ENCODE results near the gene SLC12A1. TPM values are rescaled to one million over a fixed set of nuclear protein-coding genes. Genes with fewer than 3 reads are reported as not detected.

The SLC12A1 gene
- polyA plus RNA-seq, 2 of the 4 experiments (the other 2 are of a cell fraction): not detected

- ATAC-seq: peak; percentile 66 to 77
- H3K4me2 ChIP-seq: peak overlapping the region; percentile 95
- POLR2A ChIA-PET: interaction anchor here (0.6 to 1.2 kb wide), 3 partner anchors 307 to 823 kb away, joined by 3 to 5 read pairs (median 3); partner anchors contain the start of genes CEP152 and COPS2
- H3K27ac ChIP-seq: peak overlapping the region; percentile 99 to 100
- H3K9me3 ChIP-seq: no peaks in the 10 kb centered on the region
- H3K4me1 ChIP-seq: peaks cover 20% of the 10 kb centered on the region; the same call in 2 of the 3 replicates
- peak overlapping the region; percentile 96 for H3K4me3 ChIP-seq
- CTCF ChIA-PET: no interaction called here
- peak; percentile 33 to 69 for DNase-seq (ENCODE audit: low read depth in 1 of 2, low spot score in 1 of 2)
- no peak for FAIRE-seq
- WGBS (ENCODE audit: missing lambda C conversion rate): under 1% methylated on average over 26 of the region's 64 CpGs
- no peak for TF ChIP-seq MYC (IDR thresholded peaks at IDR 0.05; ENCODE audit: borderline replicate concordance, low read length)
- TF ChIP-seq, protein P1, sequence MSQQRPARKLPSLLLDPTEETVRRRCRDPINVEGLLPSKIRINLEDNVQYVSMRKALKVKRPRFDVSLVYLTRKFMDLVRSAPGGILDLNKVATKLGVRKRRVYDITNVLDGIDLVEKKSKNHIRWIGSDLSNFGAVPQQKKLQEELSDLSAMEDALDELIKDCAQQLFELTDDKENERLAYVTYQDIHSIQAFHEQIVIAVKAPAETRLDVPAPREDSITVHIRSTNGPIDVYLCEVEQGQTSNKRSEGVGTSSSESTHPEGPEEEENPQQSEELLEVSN (IDR thresholded peaks at IDR 0.05; ENCODE audit: borderline replicate concordance, low read depth): peak; percentile 79
- no peak for TF ChIP-seq POLR2AphosphoS2 (conservative IDR thresholded peaks at IDR 0.05; ENCODE audit: low read length)
- TF ChIP-seq MAFK (IDR thresholded peaks at IDR 0.05; ENCODE audit: partially characterized antibody): no peak
- TF ChIP-seq KDM1A (IDR thresholded peaks at IDR 0.05; ENCODE audit: low read depth): no peak
- no peak for TF ChIP-seq EHMT2 (IDR thresholded peaks at IDR 0.05; ENCODE audit: low read depth)
- 0 out of 2 replicates have a peak, but pooled peaks have one; percentile 8 for TF ChIP-seq GATA3 (IDR thresholded peaks at IDR 0.05; ENCODE audit: borderline replicate concordance)
- TF ChIP-seq POLR2A (IDR thresholded peaks at IDR 0.05; ENCODE audit: low read length): no peak; the same call in 1 of the 2 replicates
- peak; percentile 61 for TF ChIP-seq MAX (IDR thresholded peaks at IDR 0.05)
- TF ChIP-seq, protein P2, sequence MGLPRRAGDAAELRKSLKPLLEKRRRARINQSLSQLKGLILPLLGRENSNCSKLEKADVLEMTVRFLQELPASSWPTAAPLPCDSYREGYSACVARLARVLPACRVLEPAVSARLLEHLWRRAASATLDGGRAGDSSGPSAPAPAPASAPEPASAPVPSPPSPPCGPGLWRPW (IDR thresholded peaks at IDR 0.05): no peak
- TF ChIP-seq KDM5A (IDR thresholded peaks at IDR 0.05): peak; percentile 66; the same call in 1 of the 2 replicates
Observed at GRCh38 chr15:48331796-48332641, 125.9 kb downstream of the SLC12A1 start.

DNA sequence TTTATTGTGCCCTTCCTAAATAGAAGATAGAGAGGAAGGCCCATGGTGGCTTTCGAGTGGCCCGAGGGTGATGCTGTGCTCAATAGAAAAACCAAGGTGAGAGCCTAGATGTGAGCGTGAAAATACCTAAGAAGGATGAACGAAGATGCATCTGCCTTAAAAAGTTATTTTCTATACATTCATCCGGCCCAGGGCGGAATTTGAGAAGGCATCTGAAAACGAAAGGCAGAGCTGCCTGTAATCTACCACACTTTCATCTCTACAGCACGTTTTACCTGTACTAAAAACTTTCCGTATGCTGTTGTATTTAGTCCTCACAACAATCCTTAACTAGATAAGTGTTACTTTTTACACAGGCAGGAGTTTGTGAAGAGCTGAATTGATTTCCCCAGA lies 126.5 kb downstream of the SLC12A1 start:
- ChIA-PET POLR2A (no interaction called here), CTCF (no interaction called here)
- peaks cover 20% of the 10 kb centered on the region; the same call in 2 of the 3 replicates for H3K4me1 ChIP-seq
- no peak for ATAC-seq
- H3K27ac ChIP-seq: peak overlapping the region; percentile 99 to 100
- TF ChIP-seq RCOR1 (IDR thresholded peaks at IDR 0.05; ENCODE audit: low read depth, low read length): no peak
- TF ChIP-seq, protein P3, sequence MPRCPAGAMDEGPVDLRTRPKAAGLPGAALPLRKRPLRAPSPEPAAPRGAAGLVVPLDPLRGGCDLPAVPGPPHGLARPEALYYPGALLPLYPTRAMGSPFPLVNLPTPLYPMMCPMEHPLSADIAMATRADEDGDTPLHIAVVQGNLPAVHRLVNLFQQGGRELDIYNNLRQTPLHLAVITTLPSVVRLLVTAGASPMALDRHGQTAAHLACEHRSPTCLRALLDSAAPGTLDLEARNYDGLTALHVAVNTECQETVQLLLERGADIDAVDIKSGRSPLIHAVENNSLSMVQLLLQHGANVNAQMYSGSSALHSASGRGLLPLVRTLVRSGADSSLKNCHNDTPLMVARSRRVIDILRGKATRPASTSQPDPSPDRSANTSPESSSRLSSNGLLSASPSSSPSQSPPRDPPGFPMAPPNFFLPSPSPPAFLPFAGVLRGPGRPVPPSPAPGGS (IDR thresholded peaks at IDR 0.05): no peak
- TF ChIP-seq JUNB (IDR thresholded peaks at IDR 0.05): no peak
- TF ChIP-seq, protein P1 (IDR thresholded peaks at IDR 0.05; ENCODE audit: borderline replicate concordance, low read depth): no peak
- no peak for TF ChIP-seq CEBPB (IDR thresholded peaks at IDR 0.05)
- no peak for TF ChIP-seq MAX (IDR thresholded peaks at IDR 0.05)
- TF ChIP-seq MYC (IDR thresholded peaks at IDR 0.05; ENCODE audit: borderline replicate concordance, low read length): no peak
- TF ChIP-seq CBX2 (IDR thresholded peaks at IDR 0.05; ENCODE audit: borderline replicate concordance, low read depth): no peak
- TF ChIP-seq HDAC2 (IDR thresholded peaks at IDR 0.05): no peak
- TF ChIP-seq, protein P4, sequence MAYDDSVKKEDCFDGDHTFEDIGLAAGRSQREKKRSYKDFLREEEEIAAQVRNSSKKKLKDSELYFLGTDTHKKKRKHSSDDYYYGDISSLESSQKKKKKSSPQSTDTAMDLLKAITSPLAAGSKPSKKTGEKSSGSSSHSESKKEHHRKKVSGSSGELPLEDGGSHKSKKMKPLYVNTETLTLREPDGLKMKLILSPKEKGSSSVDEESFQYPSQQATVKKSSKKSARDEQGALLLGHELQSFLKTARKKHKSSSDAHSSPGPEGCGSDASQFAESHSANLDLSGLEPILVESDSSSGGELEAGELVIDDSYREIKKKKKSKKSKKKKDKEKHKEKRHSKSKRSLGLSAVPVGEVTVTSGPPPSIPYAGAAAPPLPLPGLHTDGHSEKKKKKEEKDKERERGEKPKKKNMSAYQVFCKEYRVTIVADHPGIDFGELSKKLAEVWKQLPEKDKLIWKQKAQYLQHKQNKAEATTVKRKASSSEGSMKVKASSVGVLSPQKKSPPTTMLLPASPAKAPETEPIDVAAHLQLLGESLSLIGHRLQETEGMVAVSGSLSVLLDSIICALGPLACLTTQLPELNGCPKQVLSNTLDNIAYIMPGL (CRISPR knock-in tag; IDR thresholded peaks at IDR 0.05; ENCODE audit: borderline replicate concordance): no peak
- no peak for TF ChIP-seq USF2 (IDR thresholded peaks at IDR 0.05)
- no peak for TF ChIP-seq NFE2L2 (conservative IDR thresholded peaks at IDR 0.05; ENCODE audit: low read length)
- TF ChIP-seq PHF8 (IDR thresholded peaks at IDR 0.05; ENCODE audit: borderline replicate concordance, low read depth): no peak
- H3K4me3 ChIP-seq: peak overlapping the region; percentile 96
- no peak for DNase-seq (ENCODE audit: low read depth in 1 of 2, low spot score in 1 of 2)
- peak overlapping the region; percentile 95 for H3K4me2 ChIP-seq
- WGBS (ENCODE audit: missing lambda C conversion rate): 4% methylated on average over 9 of the region's 9 CpGs
- no peak for FAIRE-seq
- no peaks in the 10 kb centered on the region for H3K9me3 ChIP-seq
